Keratinocyte (primary cell): ENCODE data around the gene KMT2B. TPM values are rescaled to one million over a fixed set of nuclear protein-coding genes. Genes with fewer than 3 reads are reported as not detected.

Experiments
- DNase-seq: peaks from one replicate; pipeline ENCODE4 v3.0.0-alpha.2; 2011; ENCODE audit warnings: low read depth, missing footprints, low spot score
- FAIRE-seq: peaks from 2 replicates; lab custom pipeline; 2011; peaks lifted over from hg19 to GRCh38; lab: Jason Lieb, UNC
- H2AFZ ChIP-seq: 2 replicates; pipeline ENCODE4 v1.6.0; 2012; ENCODE audit warnings: low read length, control low read depth, inconsistent platforms; ENCODE audit not compliant: control insufficient read depth
- H3K27ac ChIP-seq: 2 replicates; pipeline ENCODE4 v1.5.1; 2011; ENCODE audit warnings: low read length; ENCODE audit not compliant: control insufficient read depth, insufficient read depth
- H3K27me3 ChIP-seq: 3 replicates; pipeline ENCODE4 v1.6.0; 2011; ENCODE audit warnings: low read length; ENCODE audit not compliant: control insufficient read depth, insufficient read depth; ENCODE audit errors: extremely low read depth
- H3K36me3 ChIP-seq, 2 experiments: 2 replicates in 1 of 2; 3 replicates in 1 of 2; pipeline ENCODE4 v1.5.1; 2011; ENCODE audit warnings: low read length in 2 of 2, mild to moderate bottlenecking in 1 of 2; ENCODE audit not compliant: control insufficient read depth in 2 of 2, insufficient read depth in 2 of 2; ENCODE audit errors: extremely low read depth in 1 of 2
- H3K4me1 ChIP-seq: 3 replicates; pipeline ENCODE4 v1.5.1; 2011; ENCODE audit warnings: low read length; ENCODE audit not compliant: control insufficient read depth, insufficient read depth; ENCODE audit errors: extremely low read depth
- H3K4me2 ChIP-seq: 3 replicates; pipeline ENCODE4 v1.6.0; 2011; ENCODE audit warnings: low read depth, low read length; ENCODE audit not compliant: control insufficient read depth, insufficient read depth; ENCODE audit errors: extremely low read depth
- H3K4me3 ChIP-seq, 3 experiments: fragments of 200-600 bp in 1 of 3; sonication (generic) in 1 of 3; 2 replicates in 2 of 3; 3 replicates in 1 of 3; pipeline ENCODE4 v1.5.1; 2011 to 2016; ENCODE audit warnings: low read length in 3 of 3, mild to moderate bottlenecking in 3 of 3, control low read depth in 2 of 3, inconsistent platforms in 1 of 3, low read depth in 1 of 3, mixed read lengths in 1 of 3, mixed run types in 1 of 3, moderate library complexity in 1 of 3; ENCODE audit not compliant: control insufficient read depth in 2 of 3, insufficient read depth in 2 of 3; ENCODE audit errors: extremely low read depth in 1 of 3
- H3K79me2 ChIP-seq: 2 replicates; pipeline ENCODE4 v1.6.0; 2012; ENCODE audit warnings: low read length; ENCODE audit not compliant: control insufficient read depth, insufficient read depth
- H3K9ac ChIP-seq: 3 replicates; pipeline ENCODE4 v1.6.0; 2011; ENCODE audit warnings: low read length; ENCODE audit not compliant: control insufficient read depth, insufficient read depth; ENCODE audit errors: extremely low read depth
- H3K9me1 ChIP-seq: 3 replicates; pipeline ENCODE4 v1.6.0; 2011; ENCODE audit warnings: low read length; ENCODE audit not compliant: control insufficient read depth, insufficient read depth; ENCODE audit errors: extremely low read depth
- H3K9me3 ChIP-seq: 2 replicates; pipeline ENCODE4 v1.5.1; 2012; ENCODE audit warnings: low read depth, low read length; ENCODE audit not compliant: control insufficient read depth
- H4K20me1 ChIP-seq: 3 replicates; pipeline ENCODE4 v1.6.0; 2011; ENCODE audit warnings: low read length; ENCODE audit not compliant: control insufficient read depth, insufficient read depth; ENCODE audit errors: extremely low read depth
- EZH2 ChIP-seq: IDR thresholded peaks from one replicate; pipeline ENCODE4 v1.6.1; 2012; ENCODE audit warnings: inconsistent platforms, mild to moderate bottlenecking, low read length, moderate library complexity
- dilution Hi-C: fragments of 300-500 bp; cut with MboI; formaldehyde crosslinking; loops from one replicate; pipeline ENCODE4 v1.7.0; 2020; ENCODE audit warnings: low sequenced_read_pairs; ENCODE audit not compliant: extremely low pct_ligation_motif_present
- polyA plus RNA-seq, 5 experiments: library from polyadenylated mRNA; depleted of rRNA in 3 of 5; stranded (reverse) in 3 of 5; stranded (forward) in 1 of 5; unstranded in 1 of 5; fragments of >200 nt; gene quantifications; 1 replicate in 1 of 5; 2 replicates in 3 of 5; 3 replicates in 1 of 5; pipeline versions ENCODE4 v1.2.1 to v1.2.3, GENCODE V29; 2011 to 2012; ENCODE audit warnings: missing spikeins in 2 of 5, low read depth in 1 of 5, low replicate concordance in 1 of 5
- TF ChIP-seq, protein P1 (sequence below), 3 experiments: IDR thresholded peaks in 1 of 3; conservative IDR thresholded peaks in 1 of 3; optimal IDR thresholded peaks in 1 of 3; 2 replicates in 2 of 3; 3 replicates in 1 of 3; pipeline versions ENCODE3 to v1.5.1; 2011; ENCODE audit warnings: low read length in 3 of 3, mild to moderate bottlenecking in 3 of 3, moderate library complexity in 2 of 3, control low read depth in 1 of 3, inconsistent platforms in 1 of 3; ENCODE audit not compliant: insufficient read depth in 2 of 3; ENCODE audit errors: extremely low read depth in 1 of 3

KMT2B gene
- polyA plus RNA-seq, 1 donor (not counting 4 experiments of a cell fraction or from before 2014, with no cell fraction given) = 7.7 TPM

DNA sequence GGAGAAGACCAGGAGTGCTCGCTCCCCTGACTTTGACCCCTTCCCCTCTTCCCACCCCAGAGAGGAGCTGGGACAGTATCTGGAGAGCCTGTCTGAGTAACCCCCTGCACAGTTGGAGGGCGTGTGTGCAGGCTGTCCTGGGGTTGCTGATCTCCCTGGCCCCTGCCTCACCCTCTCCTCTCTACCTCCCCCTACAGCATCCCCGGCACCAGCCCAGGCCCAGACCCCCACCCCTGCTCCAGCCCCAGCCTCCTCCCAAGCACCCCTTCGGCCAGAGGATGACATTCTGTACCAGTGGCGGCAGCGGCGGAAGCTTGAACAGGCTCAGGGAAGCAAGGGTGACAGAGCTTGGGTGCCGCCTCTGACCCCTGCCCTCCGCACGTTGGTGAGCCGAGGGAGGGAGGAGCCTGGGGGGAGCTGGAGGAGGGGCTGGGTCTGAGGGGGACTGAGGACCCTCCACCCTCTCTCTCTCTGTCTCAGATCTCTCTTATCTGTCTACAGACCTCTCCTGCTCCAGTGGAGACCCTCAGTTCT, 48.8 kb downstream of the KMT2B start:
- Histone ChIP-seq H3K4me3 (no peak overlapping the region), H3K79me2 (no peaks in the 10 kb centered on the region), H4K20me1 (no peaks in the 10 kb centered on the region), H3K9ac (no peak overlapping the region), H3K9me1 (no peaks in the 10 kb centered on the region), H3K4me2 (no peak overlapping the region), H3K27me3 (no peaks in the 10 kb centered on the region), H2AFZ (no peak overlapping the region), H3K36me3 (peaks cover 9 to 13% of the 10 kb centered on the region in 2 experiments), H3K27ac (no peak overlapping the region), H3K9me3 (no peaks in the 10 kb centered on the region), H3K4me1 (no peaks in the 10 kb centered on the region)
- TF ChIP-seq, protein P1, sequence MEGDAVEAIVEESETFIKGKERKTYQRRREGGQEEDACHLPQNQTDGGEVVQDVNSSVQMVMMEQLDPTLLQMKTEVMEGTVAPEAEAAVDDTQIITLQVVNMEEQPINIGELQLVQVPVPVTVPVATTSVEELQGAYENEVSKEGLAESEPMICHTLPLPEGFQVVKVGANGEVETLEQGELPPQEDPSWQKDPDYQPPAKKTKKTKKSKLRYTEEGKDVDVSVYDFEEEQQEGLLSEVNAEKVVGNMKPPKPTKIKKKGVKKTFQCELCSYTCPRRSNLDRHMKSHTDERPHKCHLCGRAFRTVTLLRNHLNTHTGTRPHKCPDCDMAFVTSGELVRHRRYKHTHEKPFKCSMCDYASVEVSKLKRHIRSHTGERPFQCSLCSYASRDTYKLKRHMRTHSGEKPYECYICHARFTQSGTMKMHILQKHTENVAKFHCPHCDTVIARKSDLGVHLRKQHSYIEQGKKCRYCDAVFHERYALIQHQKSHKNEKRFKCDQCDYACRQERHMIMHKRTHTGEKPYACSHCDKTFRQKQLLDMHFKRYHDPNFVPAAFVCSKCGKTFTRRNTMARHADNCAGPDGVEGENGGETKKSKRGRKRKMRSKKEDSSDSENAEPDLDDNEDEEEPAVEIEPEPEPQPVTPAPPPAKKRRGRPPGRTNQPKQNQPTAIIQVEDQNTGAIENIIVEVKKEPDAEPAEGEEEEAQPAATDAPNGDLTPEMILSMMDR (optimal IDR thresholded peaks at IDR 0.05 in 1 of 3, IDR thresholded peaks at IDR 0.05 in 1 of 3, conservative IDR thresholded peaks at IDR 0.05 in 1 of 3; ENCODE audit: extremely low read depth in 1 of 3, insufficient read depth in 2 of 3, low read length in 3 of 3) = no peak
- no peak for TF ChIP-seq EZH2
- DNase-seq (no peak), FAIRE-seq (no peak)
- dilution Hi-C loops = no loop called here

DNA sequence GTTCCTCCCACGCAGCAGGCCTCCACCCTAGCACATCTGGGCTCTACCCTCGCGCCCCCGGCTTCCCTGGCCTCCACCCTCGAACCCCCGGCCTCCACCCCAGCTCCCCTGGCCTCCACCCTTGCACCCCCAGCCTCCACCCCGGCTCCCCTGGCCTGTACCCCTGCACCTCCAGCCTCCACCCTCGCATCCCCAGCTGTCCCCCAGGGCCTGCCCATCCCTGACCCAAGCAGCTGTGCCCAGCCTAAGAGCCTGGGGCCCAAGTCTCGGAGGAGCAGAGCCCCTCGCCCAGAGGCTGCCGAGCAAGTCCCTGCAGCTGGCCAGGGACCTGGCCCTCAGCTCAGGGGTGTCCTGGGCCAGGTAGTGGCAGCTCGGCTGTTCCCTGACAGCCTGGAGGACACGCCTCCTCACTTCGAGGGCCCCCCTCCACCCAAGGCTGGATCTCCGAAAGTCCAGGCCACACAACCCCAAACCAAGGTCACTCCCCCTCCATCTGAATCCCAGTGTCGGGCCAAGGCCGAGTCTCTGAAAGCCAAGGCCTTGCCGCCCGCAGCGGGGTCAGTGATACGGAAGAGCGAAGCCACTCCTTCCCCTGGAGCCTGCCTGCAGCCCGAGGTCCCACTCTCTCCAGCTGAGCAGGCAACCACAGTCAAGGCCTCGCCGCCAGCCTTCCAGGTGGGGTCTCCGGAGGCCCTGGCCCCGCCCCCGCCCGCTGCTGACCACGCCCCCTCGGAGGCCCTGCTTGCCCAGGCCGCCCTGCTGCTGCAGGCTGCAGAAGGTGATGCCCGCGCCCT, 49.7 kb downstream of the KMT2B start:
- DNase-seq = no peak
- no peak overlapping the region for H3K27ac ChIP-seq
- TF ChIP-seq, protein P1 (optimal IDR thresholded peaks at IDR 0.05 in 1 of 3, IDR thresholded peaks at IDR 0.05 in 1 of 3, conservative IDR thresholded peaks at IDR 0.05 in 1 of 3; ENCODE audit: extremely low read depth in 1 of 3, insufficient read depth in 2 of 3, low read length in 3 of 3) = no peak
- no peak for TF ChIP-seq EZH2
- no peak overlapping the region for H3K4me3 ChIP-seq
- H3K9ac ChIP-seq = no peak overlapping the region
- no peaks in the 10 kb centered on the region for H3K79me2 ChIP-seq
- no peaks in the 10 kb centered on the region for H3K4me1 ChIP-seq
- no peaks in the 10 kb centered on the region for H3K9me1 ChIP-seq
- no peaks in the 10 kb centered on the region for H4K20me1 ChIP-seq
- H3K9me3 ChIP-seq = no peaks in the 10 kb centered on the region
- H2AFZ ChIP-seq = no peak overlapping the region
- H3K36me3 ChIP-seq = peaks cover 7 to 13% of the 10 kb centered on the region in 2 experiments
- FAIRE-seq = no peak
- no peak overlapping the region for H3K4me2 ChIP-seq
- no peaks in the 10 kb centered on the region for H3K27me3 ChIP-seq
- dilution Hi-C loops = no loop called here
